Breast epithelium (tissue), 4 donors: ENCODE results near the gene NDUFAF8. TPM values are rescaled to one million over a fixed set of nuclear protein-coding genes. Genes with fewer than 3 reads are reported as not detected.

Experiments
- DNase-seq, 2 donors: peaks; one replicate each; pipeline ENCODE4 v3.0.0-alpha.2; 2019; ENCODE audit warnings: low spot score in 2 of 2
- H3K27ac ChIP-seq, 2 donors: fragments of 200-600 bp; sonication (generic) in 1 of 2; one replicate each; pipeline ENCODE4 v1.5.1; 2016 to 2019; ENCODE audit warnings: mild to moderate bottlenecking in 1 of 2
- H3K27me3 ChIP-seq, 2 donors: fragments of 200-600 bp; sonication (generic) in 1 of 2; one replicate each; pipeline versions ENCODE4 v1.5.1 to v1.6.0; 2017 to 2019; ENCODE audit warnings: control low read depth in 1 of 2, mild to moderate bottlenecking in 1 of 2
- H3K36me3 ChIP-seq: fragments of 200-600 bp; one replicate; pipeline ENCODE4 v1.5.1; 2019
- H3K4me1 ChIP-seq, 2 donors: fragments of 200-600 bp; sonication (generic); one replicate each; pipeline ENCODE4 v1.5.1; 2016 to 2019; ENCODE audit warnings: control low read depth in 1 of 2
- H3K4me3 ChIP-seq, 3 donors: fragments of 200-600 bp; sonication (generic); 1 replicate in 2 of 3; 2 replicates in 1 of 3; pipeline ENCODE4 v1.5.1; 2016 to 2019; ENCODE audit warnings: mild to moderate bottlenecking in 3 of 3, moderate library complexity in 2 of 3
- H3K9me3 ChIP-seq, 2 donors: fragments of 200-600 bp; sonication (generic) in 1 of 2; one replicate each; pipeline ENCODE4 v1.5.1; 2016 to 2019; ENCODE audit warnings: control low read depth in 1 of 2
- POLR2A ChIP-seq: fragments of 450-650 bp; IDR thresholded peaks from one replicate; pipeline ENCODE4 v1.6.1; 2016; ENCODE audit warnings: antibody characterized with exemption, mild to moderate bottlenecking, moderate library complexity
- POLR2AphosphoS5 ChIP-seq, 3 donors: sonication (generic); formaldehyde crosslinking; IDR thresholded peaks; one replicate each; pipeline ENCODE4 v1.6.1; 2017; ENCODE audit warnings: antibody characterized with exemption in 3 of 3
- intact Hi-C: fragments of 100-400 bp; cut with DNase I; formaldehyde crosslinking; loops from one replicate; pipeline ENCODE4 v1.15.1; 2023; ENCODE audit warnings: low total_unique reads
- total RNA-seq, 3 donors: library from RNA; depleted of rRNA; stranded (reverse); fragments of >200 nt; gene quantifications; one replicate each; pipeline ENCODE4 v1.1.0, GENCODE V29; 2016
- TF ChIP-seq, protein P1 (sequence below), 3 donors: fragments of 450-650 bp; IDR thresholded peaks; one replicate each; pipeline ENCODE4 v1.5.1; 2016 to 2017; ENCODE audit warnings: antibody characterized with exemption in 3 of 3, mild to moderate bottlenecking in 3 of 3, moderate library complexity in 3 of 3

The NDUFAF8 gene
- total RNA-seq, 3 donors from 2014 or later, result 34.2 to 39.7 (median 35.2) TPM

DNA sequence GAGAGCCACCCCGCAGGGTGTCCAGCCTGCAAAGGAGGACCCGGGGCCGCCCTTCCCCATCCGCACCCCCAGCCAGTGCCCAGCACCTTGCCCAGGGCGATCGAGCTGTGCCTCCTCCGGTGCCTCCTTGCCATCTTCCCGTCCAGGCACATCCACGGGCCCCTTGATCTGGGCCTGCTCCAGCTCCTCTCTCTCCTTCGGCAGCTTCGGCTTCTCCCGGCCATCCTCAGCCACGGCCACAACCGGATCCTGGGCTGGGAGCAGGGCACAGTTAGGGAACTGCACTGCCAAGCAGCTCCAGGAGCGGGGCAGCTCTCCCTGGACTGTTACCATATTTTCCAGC lies 13.8 kb downstream of the NDUFAF8 start:
- no peaks in the 10 kb centered on the region for H3K4me1 ChIP-seq
- intact Hi-C loops, result loop anchor here (2.0 to 10.0 kb wide), 2 partner anchors 232 to 594 kb away; no protein-coding TSS in a partner anchor
- H3K27ac ChIP-seq, result no peak overlapping the region
- DNase-seq, result no peak
- H3K4me3 ChIP-seq, result no peak overlapping the region
- no peaks in the 10 kb centered on the region for H3K9me3 ChIP-seq
- no peaks in the 10 kb centered on the region for H3K36me3 ChIP-seq
- TF ChIP-seq POLR2AphosphoS5 (IDR thresholded peaks at IDR 0.05), result no peak
- no peak for TF ChIP-seq POLR2A
- TF ChIP-seq, protein P1, sequence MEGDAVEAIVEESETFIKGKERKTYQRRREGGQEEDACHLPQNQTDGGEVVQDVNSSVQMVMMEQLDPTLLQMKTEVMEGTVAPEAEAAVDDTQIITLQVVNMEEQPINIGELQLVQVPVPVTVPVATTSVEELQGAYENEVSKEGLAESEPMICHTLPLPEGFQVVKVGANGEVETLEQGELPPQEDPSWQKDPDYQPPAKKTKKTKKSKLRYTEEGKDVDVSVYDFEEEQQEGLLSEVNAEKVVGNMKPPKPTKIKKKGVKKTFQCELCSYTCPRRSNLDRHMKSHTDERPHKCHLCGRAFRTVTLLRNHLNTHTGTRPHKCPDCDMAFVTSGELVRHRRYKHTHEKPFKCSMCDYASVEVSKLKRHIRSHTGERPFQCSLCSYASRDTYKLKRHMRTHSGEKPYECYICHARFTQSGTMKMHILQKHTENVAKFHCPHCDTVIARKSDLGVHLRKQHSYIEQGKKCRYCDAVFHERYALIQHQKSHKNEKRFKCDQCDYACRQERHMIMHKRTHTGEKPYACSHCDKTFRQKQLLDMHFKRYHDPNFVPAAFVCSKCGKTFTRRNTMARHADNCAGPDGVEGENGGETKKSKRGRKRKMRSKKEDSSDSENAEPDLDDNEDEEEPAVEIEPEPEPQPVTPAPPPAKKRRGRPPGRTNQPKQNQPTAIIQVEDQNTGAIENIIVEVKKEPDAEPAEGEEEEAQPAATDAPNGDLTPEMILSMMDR (IDR thresholded peaks at IDR 0.05), result no peak
- no peaks in the 10 kb centered on the region for H3K27me3 ChIP-seq

DNA sequence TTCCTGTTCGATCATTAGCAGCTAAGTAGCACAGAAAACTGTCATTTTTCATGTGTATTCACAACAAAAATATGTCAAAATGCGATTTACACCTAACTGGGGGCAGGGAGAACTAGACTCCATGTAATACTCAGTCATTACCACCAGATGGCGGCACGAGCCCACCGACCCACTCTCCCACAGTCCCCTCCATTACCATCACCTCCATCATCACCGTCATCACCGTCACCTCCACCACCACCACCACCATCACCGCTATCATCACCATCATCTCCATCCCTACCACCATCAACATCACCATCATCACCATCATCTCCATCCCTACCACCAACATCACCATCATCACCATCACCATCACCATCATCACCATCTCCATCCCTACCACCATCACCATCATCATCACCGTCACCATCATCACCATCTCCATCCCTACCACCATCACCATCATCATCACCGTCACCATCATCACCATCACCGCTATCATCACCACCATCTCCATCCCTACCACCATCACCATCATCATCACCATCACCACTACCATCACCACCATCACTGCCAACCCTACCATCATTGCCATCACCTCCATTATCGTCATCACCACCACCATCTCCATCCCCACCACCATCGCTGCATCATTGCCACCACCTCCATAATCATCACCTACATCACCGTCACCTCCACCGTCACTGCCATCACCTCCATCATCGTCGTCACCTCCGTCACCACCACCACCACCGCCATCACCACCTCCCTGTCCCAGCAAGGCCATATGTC lies 14.4 kb downstream of the NDUFAF8 start:
- no peaks in the 10 kb centered on the region for H3K4me1 ChIP-seq
- H3K36me3 ChIP-seq, result no peaks in the 10 kb centered on the region
- intact Hi-C loops, result loop anchor here (2.0 to 10.0 kb wide), 2 partner anchors 231 to 593 kb away; no protein-coding TSS in a partner anchor
- DNase-seq, result no peak
- H3K9me3 ChIP-seq, result no peaks in the 10 kb centered on the region
- TF ChIP-seq POLR2AphosphoS5 (IDR thresholded peaks at IDR 0.05), result peak in 1 of 3 donors; percentile 27
- TF ChIP-seq, protein P1 (IDR thresholded peaks at IDR 0.05), result peak; percentile 94 to 98 (median 95)
- TF ChIP-seq POLR2A, result no peak
- H3K27ac ChIP-seq, result no peak overlapping the region
- H3K27me3 ChIP-seq, result no peaks in the 10 kb centered on the region
- H3K4me3 ChIP-seq, result no peak overlapping the region

DNA sequence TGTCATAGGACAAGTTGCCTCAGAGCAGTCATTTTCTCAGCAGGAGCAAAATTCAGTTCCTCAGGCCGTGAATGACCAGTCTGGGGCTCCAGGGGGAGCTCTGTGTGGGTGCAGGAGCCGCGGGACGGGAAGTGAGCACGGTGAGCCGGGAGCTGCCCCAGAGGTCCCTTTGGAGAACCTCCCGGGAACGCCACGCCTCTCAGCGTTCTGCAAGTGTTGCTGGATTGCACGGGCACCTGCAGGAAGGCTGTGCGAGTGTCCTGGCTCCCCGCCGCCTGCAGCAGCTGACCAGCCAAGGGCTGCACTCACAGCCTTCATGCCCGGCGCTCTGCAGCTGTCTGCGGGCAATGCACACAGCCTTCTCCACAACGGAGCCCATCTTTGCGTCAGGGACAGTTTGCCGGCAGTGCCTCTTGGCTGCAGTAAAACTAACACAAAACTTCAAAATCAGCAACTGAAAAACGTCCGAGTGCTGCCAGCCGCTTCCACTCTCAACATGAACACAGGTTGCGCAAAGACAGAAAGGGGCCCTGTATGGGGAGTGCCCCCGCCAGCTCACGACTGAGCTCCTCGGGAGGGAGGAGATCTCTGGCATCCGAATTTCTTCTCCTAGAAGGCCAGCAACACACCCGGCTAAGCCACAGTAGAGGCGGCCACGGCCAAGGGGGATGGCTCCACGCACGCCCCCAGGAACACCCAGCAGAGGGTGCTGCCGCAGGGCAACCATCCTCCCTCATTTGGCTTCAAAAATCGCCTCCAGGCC lies 16.0 kb downstream of the NDUFAF8 start:
- no peaks in the 10 kb centered on the region for H3K27me3 ChIP-seq
- peak overlapping the region in 1 of 2 donors; percentile 10 for H3K27ac ChIP-seq
- no peaks in the 10 kb centered on the region for H3K36me3 ChIP-seq
- TF ChIP-seq POLR2A, result no peak
- TF ChIP-seq POLR2AphosphoS5 (IDR thresholded peaks at IDR 0.05), result no peak
- TF ChIP-seq, protein P1 (IDR thresholded peaks at IDR 0.05), result peak in 2 of 3 donors; percentile 51 to 52
- no peaks in the 10 kb centered on the region for H3K9me3 ChIP-seq
- intact Hi-C loops, result loop anchor here (10.0 kb wide), 1 partner anchor 230 kb away; no protein-coding TSS in a partner anchor
- no peak overlapping the region for H3K4me3 ChIP-seq
- peak; percentile 63 to 81 for DNase-seq
- H3K4me1 ChIP-seq, result no peaks in the 10 kb centered on the region

DNA sequence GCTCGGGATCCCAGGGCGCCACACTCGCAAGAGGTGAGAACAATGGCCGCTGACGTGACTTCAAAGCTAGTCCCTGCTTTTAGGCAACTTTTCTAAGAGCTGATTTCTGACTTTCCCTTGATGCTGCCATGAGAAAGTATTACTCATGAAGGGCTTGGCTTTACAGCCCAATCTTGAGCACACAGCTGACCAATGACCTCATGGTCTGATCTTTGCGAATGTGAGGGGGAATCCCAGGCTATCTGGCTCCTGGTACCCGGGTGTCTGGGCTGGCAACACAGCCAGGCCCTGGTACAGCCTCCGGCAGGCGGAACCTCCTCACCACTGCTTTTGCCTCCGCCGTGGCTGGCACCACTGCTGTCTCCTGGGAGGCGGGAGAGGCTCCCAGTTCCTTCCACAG lies 17.5 kb downstream of the NDUFAF8 start:
- no peak overlapping the region for H3K27ac ChIP-seq

More for the DNA sequence above, 17.5 kb downstream of the NDUFAF8 start:
- no peaks in the 10 kb centered on the region for H3K27me3 ChIP-seq
- H3K36me3 ChIP-seq, result no peaks in the 10 kb centered on the region
- intact Hi-C loops, result loop anchor here (10.0 kb wide), 1 partner anchor 228 kb away; no protein-coding TSS in a partner anchor
- no peak for DNase-seq
- H3K4me3 ChIP-seq, result no peak overlapping the region
- no peaks in the 10 kb centered on the region for H3K4me1 ChIP-seq
- H3K9me3 ChIP-seq, result no peaks in the 10 kb centered on the region
- TF ChIP-seq, protein P1 (IDR thresholded peaks at IDR 0.05), result no peak
- TF ChIP-seq POLR2A, result no peak
- TF ChIP-seq POLR2AphosphoS5 (IDR thresholded peaks at IDR 0.05), result no peak
